ENCODE data around the gene DNAJB4.
"Not testable (repeated sequence)": the region's sequence is repeated elsewhere in the genome, so short reads cannot be mapped to it uniquely, and the experiment has no call there.

The DNAJB4 gene

GRCh38 chr1:78040484-78041089 is 35.8 kb downstream of the DNAJB4 start:
- no peak for DNase-seq

- no peak for DNase-seq
These were observed 38.7 kb downstream of the DNAJB4 start for GRCh38 chr1:78043436-78043835.

GRCh38 chr1:78044796-78045562 is 40.2 kb downstream of the DNAJB4 start:
- DNase-seq, result no peak

- no peak for DNase-seq
These were observed 40.8 kb downstream of the DNAJB4 start for GRCh38 chr1:78045563-78045925.

- no peak for DNase-seq
These were observed 41.4 kb downstream of the DNAJB4 start, which contains the start of gene GIPC2 for GRCh38 chr1:78045926-78046778. TSS of gene GIPC2 (plus strand) at chr1:78045966. CDS start at chr1:78046095, 129 bp downstream.

- no peak for DNase-seq
These were observed 42.4 kb downstream of the DNAJB4 start for GRCh38 chr1:78047106-78047505.

- no peak for DNase-seq
These were observed 42.9 kb downstream of the DNAJB4 start for GRCh38 chr1:78047631-78048030.

- no peak for DNase-seq
These were observed 43.7 kb downstream of the DNAJB4 start for GRCh38 chr1:78048446-78048845.

- no peak for DNase-seq
These were observed 44.7 kb downstream of the DNAJB4 start for GRCh38 chr1:78049396-78049795.

GRCh38 chr1:78051005-78051404 is 46.3 kb downstream of the DNAJB4 start:
- no peak for DNase-seq

- no peak for DNase-seq
These were observed 48.1 kb downstream of the DNAJB4 start for GRCh38 chr1:78052685-78053405.

- DNase-seq, result no peak
These were observed 48.8 kb downstream of the DNAJB4 start for GRCh38 chr1:78053498-78053897.

- DNase-seq, result no peak
These were observed 49.8 kb downstream of the DNAJB4 start for GRCh38 chr1:78054559-78054958.

GRCh38 chr1:78054972-78055371 is 50.2 kb downstream of the DNAJB4 start:
- DNase-seq, result no peak

GRCh38 chr1:78055565-78056132 is 50.9 kb downstream of the DNAJB4 start:
- DNase-seq, result no peak

- DNase-seq, result no peak
These were observed 53.9 kb downstream of the DNAJB4 start for GRCh38 chr1:78058670-78059069.

- no peak for DNase-seq
These were observed 56.3 kb downstream of the DNAJB4 start for GRCh38 chr1:78060857-78061563.

GRCh38 chr1:78061825-78062523 is 57.2 kb downstream of the DNAJB4 start:
- DNase-seq, result no peak

- DNase-seq, result not testable (repeated sequence)
These were observed 60.1 kb downstream of the DNAJB4 start for GRCh38 chr1:78064886-78065285.

Measured in NCI-H526 treated with DMSO at 0.1 percent for 48 hours (cell line).